K562 (cell line): ENCODE measurements around the gene UBXN6. TPM values are rescaled to one million over a fixed set of nuclear protein-coding genes. Genes with fewer than 3 reads are reported as not detected.
A peak's percentile ranks its signal among the peaks of the same experiment; 100 is the strongest.

ENCODE experiments used
- AFF1 ChIP-seq, 2 experiments: fragments of 450-650 bp; IDR thresholded peaks; 2 replicates each; pipeline ENCODE4 v1.6.1; 2018; ENCODE audit warnings: mild to moderate bottlenecking in 2 of 2, low read depth in 1 of 2; ENCODE audit not compliant: partially characterized antibody in 2 of 2
- ESRRA ChIP-seq: fragments of 450-650 bp; IDR thresholded peaks from 2 replicates; pipeline ENCODE4 v1.6.1; 2014; ENCODE audit warnings: low read depth, mild to moderate bottlenecking, moderate library complexity, borderline replicate concordance
- FOXJ2 ChIP-seq: fragments of 200-800 bp; sonication (Bioruptor generic); IDR thresholded peaks from 2 replicates; pipeline ENCODE4 v1.6.1; 2016; ENCODE audit warnings: missing genetic modification characterization, missing compliant biosample characterization
- HDAC6 ChIP-seq: IDR thresholded peaks from 2 replicates; pipeline ENCODE4 v1.6.1; 2012; ENCODE audit warnings: low read depth, mild to moderate bottlenecking, control low read depth, inconsistent platforms, low read length, moderate library complexity
- HMG20B ChIP-seq: fragments of 250-450 bp; sonication (Bioruptor Pico); IDR thresholded peaks from 2 replicates; pipeline ENCODE4 v1.5.0; 2021; ENCODE audit warnings: mild to moderate bottlenecking
- KLF1 ChIP-seq: fragments of 450-650 bp; IDR thresholded peaks from 2 replicates; pipeline ENCODE4 v1.6.1; 2016; ENCODE audit warnings: missing genetic modification characterization, missing compliant biosample characterization
- REST ChIP-seq, 2 experiments: fragments of 450-650 bp; formaldehyde crosslinking in 1 of 2; IDR thresholded peaks; 2 replicates each; pipeline versions ENCODE4 v1.4.0 to v1.6.1; 2014 to 2020; ENCODE audit warnings: mild to moderate bottlenecking in 2 of 2, borderline replicate concordance in 1 of 2, low read depth in 1 of 2
- ZNF124 ChIP-seq: sonication (generic); formaldehyde crosslinking; IDR thresholded peaks from 2 replicates; pipeline ENCODE4 v1.8.1; 2022; ENCODE audit warnings: missing genetic modification reagents
- ZNF239 ChIP-seq: fragments of 250-450 bp; sonication (Bioruptor Pico); IDR thresholded peaks from 2 replicates; pipeline ENCODE4 v1.4.0; 2020; ENCODE audit warnings: mild to moderate bottlenecking
- ZNF696 ChIP-seq: fragments of 250-450 bp; sonication (Bioruptor Pico); conservative IDR thresholded peaks from 2 replicates; pipeline ENCODE4 v1.4.0; 2020; ENCODE audit warnings: mild to moderate bottlenecking, moderate library complexity
- polyA plus RNA-seq, 8 experiments: library from polyadenylated mRNA; depleted of rRNA in 4 of 8; stranded (reverse) in 5 of 8; unstranded in 3 of 8; fragments of >200 nt; fragmentation: Nextera tagmentation in 2 of 8; fragmentation: Illumina TruSeq in 1 of 8; extraction: Ambion mirVana in 2 of 8; extraction: Trizol in 1 of 8; gene quantifications; 2 replicates each; pipeline versions ENCODE4 v1.2.1 to v1.2.3, GENCODE V29; 2011 to 2014; ENCODE audit warnings: inconsistent platforms in 1 of 8, missing spikeins in 1 of 8
- total RNA-seq, 7 experiments: library from RNA; depleted of rRNA in 6 of 7; stranded (reverse); fragments of >200 nt in 6 of 7; fragmentation: Illumina TruSeq in 2 of 7; extraction: Trizol in 2 of 7; gene quantifications; 2 replicates each; pipeline versions ENCODE4 v1.2.1 to v1.2.3, GENCODE V29; 2011 to 2021; ENCODE audit warnings: low replicate concordance in 1 of 7

UBXN6 gene
- total and polyA plus RNA-seq, 9 of the 15 experiments (the other 6 are each of a cell fraction or from before 2014, with no cell fraction given): 0.48 to 90.2 (median 29.5) TPM

- TF ChIP-seq REST (IDR thresholded peaks at IDR 0.05; ENCODE audit: borderline replicate concordance) (peak; percentile 94), REST (CRISPR knock-in tag; IDR thresholded peaks at IDR 0.05; ENCODE audit: low read depth) (no peak), AFF1 (IDR thresholded peaks at IDR 0.05; ENCODE audit: low read depth in 1 of 2, partially characterized antibody in 2 of 2) (no peak), ZNF696 (CRISPR knock-in tag) (no peak), FOXJ2 (tag) (no peak), HMG20B (CRISPR knock-in tag) (no peak), ESRRA (no peak; the same call in 1 of the 2 replicates), ZNF239 (CRISPR knock-in tag) (no peak), HDAC6 (no peak), ZNF124 (CRISPR knock-in tag) (no peak), KLF1 (tag) (no peak)
These were observed 14.0 kb upstream of the UBXN6 start (continued) for GRCh38 chr19:4471403-4472173.
